Measurements from ENCODE around the gene NALCN. TPM values are rescaled to one million over a fixed set of nuclear protein-coding genes. Genes with fewer than 3 reads are reported as not detected.

The NALCN gene
- total RNA-seq, 1 experiment from 2014 or later = 4.3 TPM

DNA sequence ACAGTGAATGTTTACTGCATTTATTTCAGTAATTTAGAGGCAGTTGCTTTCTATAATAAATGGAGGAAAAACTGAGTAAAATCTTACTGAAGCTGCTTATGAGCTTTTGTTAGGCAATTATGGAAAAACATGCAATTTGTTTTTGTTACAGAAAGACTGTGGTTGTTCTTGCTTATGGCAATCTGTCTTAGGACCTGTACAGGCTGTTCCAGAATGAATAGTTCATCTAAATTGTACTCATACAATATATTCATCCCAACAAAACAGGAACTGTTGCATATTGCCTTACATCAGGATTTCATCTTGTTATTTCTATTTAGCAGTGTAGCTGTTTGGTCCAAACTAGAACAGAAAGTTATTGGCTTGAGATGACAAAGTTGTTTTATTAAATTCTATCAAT is 199.2 kb downstream of the NALCN start:
- DNase-seq (ENCODE audit: extremely low read depth, low read depth) = no peak

DNA sequence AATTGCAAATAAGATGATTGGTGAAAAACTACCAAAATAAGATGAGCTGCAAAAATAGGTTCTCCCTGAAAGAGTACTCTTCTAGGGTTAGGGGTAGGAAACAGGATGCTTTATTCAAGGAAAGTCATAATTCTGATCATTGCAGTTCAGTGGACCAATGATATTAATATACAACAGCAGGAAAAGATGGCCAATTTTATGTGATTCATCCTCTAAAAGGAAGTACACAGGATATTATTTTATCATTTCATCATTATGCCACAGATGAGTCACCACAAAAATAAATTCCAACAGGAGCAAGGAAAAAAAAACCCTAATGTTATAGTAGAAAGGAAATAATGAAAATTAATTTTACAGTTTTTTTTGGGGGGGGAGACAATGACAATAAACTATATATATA is 205.0 kb downstream of the NALCN start:
- DNase-seq (ENCODE audit: extremely low read depth, low read depth) = peak; percentile 26

DNA sequence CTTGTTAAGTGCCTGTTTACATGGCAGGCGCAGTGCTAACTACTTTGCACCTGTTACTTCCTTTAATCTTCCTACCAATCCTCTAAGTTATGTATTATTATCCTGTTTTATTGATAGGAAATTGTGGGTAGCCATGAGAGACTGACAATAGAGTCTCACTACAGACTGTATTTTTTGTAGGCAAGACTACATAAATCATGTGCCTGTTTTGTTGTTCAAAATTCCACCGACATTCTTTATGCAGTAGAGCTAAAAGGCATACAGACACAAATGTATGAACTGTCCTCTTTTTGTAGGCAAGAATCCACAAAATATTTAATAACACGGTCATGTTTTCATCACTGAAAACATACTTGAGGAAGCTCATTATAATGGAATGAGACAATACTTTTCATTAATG is 205.5 kb downstream of the NALCN start:
- no peak for DNase-seq (ENCODE audit: extremely low read depth, low read depth)

DNA sequence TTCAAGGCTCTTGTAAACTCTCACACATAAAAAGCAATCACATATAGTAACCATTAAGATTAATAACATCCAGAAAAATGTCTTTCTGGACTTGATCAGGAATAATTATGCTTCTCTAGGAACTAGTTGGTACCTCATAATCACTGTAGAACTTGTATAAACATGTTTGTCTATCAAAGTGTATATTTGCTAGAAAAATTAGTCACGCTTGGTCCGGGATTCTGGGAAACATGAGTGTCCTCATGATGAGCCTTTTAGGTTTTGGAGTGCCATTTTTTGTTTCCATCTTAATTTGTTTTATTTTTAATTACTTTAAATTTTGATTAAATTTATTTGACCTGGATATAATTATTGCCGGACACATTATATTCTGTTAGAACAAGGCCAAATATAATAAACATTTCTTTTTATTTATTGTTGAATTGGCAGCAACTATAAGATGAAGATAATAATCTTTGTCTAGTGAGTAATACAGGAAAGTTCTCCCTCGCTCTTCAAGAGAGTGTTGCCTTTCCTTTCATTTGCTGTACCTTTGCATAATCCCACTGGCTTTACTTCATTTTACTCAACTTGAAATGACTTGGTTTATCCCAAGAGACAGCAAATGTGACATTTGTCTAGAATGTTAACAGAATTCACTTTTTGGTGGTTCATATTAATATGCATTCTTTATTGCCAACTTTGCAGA is 207.0 kb downstream of the NALCN start:
- DNase-seq (ENCODE audit: extremely low read depth, low read depth) = no peak

DNA sequence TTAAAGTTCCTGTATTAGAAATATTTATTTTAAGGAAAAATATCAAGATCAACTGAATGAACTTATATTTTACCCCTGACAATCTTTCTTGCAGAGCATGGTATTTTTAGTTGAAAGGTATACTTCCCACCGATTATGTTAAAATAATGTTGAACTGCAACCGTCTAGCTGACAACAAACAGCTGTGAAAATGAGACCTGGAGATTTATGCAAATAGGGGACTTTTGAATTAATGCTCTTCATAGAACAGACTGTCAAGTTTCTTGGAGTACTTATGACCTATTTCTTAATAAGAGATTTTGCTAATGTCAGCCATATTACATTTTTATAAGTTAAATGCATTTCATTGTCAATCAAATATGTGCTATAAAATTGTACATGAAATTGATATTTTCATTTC is 210.9 kb downstream of the NALCN start:
- DNase-seq (ENCODE audit: extremely low read depth, low read depth) = no peak

DNA sequence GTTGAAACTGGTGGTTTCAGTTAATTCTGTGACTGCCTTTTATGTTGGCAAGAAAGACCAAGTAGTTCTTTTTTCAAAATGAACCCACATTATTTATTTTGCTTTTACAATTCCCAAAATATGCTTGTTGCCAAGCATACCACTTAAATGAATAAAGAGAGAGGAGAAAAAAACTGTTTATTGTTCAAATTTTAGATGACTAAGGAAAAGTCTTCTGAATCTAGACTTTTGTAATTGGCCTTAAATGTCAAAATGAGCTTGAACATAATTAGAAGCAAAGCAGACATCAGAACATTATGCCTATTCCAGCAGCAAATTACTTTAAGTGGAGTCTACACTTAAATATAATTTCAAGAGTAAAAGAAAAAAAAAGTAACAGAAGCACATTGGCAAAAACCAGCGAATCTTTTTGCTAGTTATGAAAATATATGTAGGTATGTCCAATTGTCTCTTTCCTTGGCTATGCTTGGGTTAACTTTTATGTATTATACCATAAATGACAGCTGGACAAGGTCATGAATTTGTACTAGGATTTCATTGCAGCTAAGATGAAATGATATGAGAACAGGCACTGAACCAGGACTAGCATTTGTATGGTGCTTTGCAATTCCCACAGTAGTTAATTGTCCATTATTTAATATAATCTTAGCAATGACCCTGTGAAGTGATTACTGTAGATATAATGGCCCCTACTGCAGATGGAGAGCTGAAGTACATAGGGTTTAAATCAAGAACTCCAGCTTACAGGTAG is 211.9 kb downstream of the NALCN start:
- DNase-seq (ENCODE audit: extremely low read depth, low read depth) = no peak

DNA sequence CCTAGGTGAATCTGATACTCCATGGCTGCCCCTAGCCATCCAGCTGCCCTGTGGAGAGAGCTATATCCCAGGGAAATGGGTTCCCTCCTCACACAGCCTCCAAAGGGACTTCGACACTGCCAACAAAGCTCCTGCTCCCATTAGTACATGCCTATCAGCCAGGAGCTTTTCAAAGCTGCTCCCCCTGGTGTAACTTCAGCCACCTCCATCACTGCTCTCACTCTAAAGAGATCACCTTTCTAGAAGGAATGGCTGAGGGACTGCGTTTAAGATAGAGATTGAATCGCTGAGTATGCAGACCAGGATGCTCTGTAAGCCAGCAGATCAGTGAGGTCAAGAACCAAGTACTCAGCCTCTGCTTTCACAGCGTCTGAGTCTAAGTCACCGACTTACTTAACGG is 213.7 kb downstream of the NALCN start:
- no peak for DNase-seq (ENCODE audit: extremely low read depth, low read depth)

- no peak for DNase-seq (ENCODE audit: extremely low read depth, low read depth)
Observed at GRCh38 chr13:101190976-101191375, 225.3 kb downstream of the NALCN start.

DNA sequence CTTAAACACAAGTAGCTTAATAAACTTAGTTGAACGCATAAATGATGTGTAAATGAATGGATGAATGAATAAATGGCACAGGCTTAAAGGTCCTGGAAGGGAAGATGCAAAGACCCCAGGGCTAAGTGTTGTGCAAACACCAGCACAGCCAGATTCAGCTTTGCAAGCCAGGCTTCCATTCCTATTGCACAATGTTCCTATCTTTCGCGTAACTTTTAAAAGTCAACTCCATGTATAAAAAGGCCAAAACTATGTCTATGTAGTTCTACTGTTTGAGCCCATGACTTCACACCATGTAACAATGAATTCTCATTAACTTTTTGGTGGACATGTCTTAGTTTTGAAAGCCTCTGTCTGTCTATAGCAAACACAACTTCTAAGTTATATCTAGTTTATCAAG is 226.0 kb downstream of the NALCN start:
- DNase-seq (ENCODE audit: extremely low read depth, low read depth) = no peak

- no peak for DNase-seq (ENCODE audit: extremely low read depth, low read depth)
Observed at GRCh38 chr13:101185606-101186005, 230.7 kb downstream of the NALCN start.

DNA sequence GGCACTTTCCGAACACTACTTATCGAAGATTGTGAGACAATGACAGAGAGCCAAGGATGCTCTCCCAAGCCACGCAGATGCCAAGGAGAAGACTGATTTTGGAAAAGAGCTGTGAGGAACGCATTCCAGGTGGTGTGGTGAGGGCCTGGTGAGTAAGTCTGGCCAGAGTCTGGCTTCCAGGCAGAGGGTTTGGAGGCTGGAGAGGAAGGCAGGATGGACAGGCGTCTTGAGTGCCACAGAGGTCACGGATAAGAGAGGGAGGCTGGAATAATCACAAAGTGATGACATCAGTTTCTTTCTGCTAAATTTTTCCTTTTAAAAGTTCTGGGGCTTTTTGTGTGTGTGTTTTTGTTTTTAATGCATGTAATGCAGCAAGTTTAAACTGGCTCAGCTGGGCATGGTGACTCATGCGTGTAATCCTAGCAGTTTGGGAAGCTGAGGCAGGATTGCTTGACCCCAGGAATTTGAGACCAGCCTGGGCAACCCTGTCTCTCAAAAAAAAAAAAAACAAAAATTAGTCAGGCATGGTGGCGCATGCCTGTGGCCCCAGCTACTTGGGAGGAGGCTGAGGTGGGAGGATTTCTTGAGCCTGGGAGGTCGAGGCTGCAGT is 235.1 kb downstream of the NALCN start:
- DNase-seq (ENCODE audit: extremely low read depth, low read depth) = no peak

- no peak for DNase-seq (ENCODE audit: extremely low read depth, low read depth)
Observed at GRCh38 chr13:101179021-101179420, 237.3 kb downstream of the NALCN start.

- DNase-seq (ENCODE audit: extremely low read depth, low read depth) = no peak
Observed at GRCh38 chr13:101178406-101178805, 237.9 kb downstream of the NALCN start.

GRCh38 chr13:101170306-101170705 is 246.0 kb downstream of the NALCN start:
- no peak for DNase-seq (ENCODE audit: extremely low read depth, low read depth)

DNA sequence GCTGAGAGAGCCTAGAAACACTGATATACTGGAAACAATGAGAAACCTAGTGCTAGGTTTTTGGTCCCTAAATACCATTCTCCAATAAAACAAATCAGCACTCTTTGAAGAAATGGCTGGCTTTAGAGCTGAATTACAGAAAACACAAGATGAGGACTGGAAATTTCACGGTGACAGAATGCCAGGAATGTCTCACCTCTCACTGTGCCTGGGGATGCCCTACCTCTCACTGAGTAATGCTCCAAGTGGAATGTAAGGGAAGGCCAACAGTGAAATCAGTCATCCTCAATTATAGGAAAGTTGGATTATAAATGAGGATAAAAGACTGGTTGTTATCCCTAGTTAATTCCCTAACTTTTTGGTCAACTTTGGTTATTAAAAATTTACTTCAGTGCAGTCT is 259.0 kb downstream of the NALCN start:
- peak; percentile 23 for DNase-seq (ENCODE audit: extremely low read depth, low read depth)

GRCh38 chr13:101155920-101156319 is 260.4 kb downstream of the NALCN start:
- no peak for DNase-seq (ENCODE audit: extremely low read depth, low read depth)

GRCh38 chr13:101152184-101152583 is 264.1 kb downstream of the NALCN start:
- no peak for DNase-seq (ENCODE audit: extremely low read depth, low read depth)

DNA sequence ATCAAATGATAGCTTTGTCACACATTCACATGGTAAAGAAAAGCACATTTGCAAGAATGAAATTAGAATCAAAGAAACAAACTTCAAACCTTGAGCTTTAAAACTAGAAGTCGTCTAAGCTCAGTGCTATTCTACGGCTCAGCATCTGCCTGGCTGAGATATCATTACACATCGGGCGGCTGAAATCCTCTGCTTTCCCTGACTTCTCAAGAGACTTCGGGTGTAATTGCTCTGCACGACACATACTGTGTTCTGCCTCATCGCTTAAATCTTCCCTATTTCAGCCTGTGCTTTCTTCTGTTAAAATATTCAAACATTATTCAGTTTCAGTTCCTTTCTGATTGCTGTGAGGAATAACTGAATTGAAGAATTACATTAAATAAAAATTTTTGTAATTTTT is 265.3 kb downstream of the NALCN start:
- no peak for DNase-seq (ENCODE audit: extremely low read depth, low read depth)

- DNase-seq (ENCODE audit: extremely low read depth, low read depth) = peak; percentile 9
Observed at GRCh38 chr13:101149735-101150384, 266.4 kb downstream of the NALCN start.

- DNase-seq (ENCODE audit: extremely low read depth, low read depth) = no peak
Observed at GRCh38 chr13:101146101-101146898, 270.0 kb downstream of the NALCN start.

Measured in NCI-H460 (cell line).